Activated T-cell treated with anti-CD3 and anti-CD28 coated beads for 24 hours (primary cell): Measurements from ENCODE around the gene SNIP1.
"Not testable (repeated sequence)": the region's sequence is repeated elsewhere in the genome, so short reads cannot be mapped to it uniquely, and the experiment has no call there.

ENCODE experiments used
- DNase-seq: peaks from one replicate; pipeline ENCODE4 v3.0.0-alpha.2; 2020; ENCODE audit warnings: low read depth

Gene SNIP1

GRCh38 chr1:37513795-37514349, 40.2 kb downstream of the SNIP1 start:
- DNase-seq: peak; percentile 59

- no peak for DNase-seq
These were observed 44.9 kb downstream of the SNIP1 start for GRCh38 chr1:37509181-37509580.

GRCh38 chr1:37506740-37507139, 47.4 kb downstream of the SNIP1 start:
- DNase-seq: no peak

- DNase-seq: not testable (repeated sequence)
These were observed 51.3 kb downstream of the SNIP1 start for GRCh38 chr1:37502791-37503190.

GRCh38 chr1:37502104-37502503, 52.0 kb downstream of the SNIP1 start:
- no peak for DNase-seq

GRCh38 chr1:37501661-37502060, 52.4 kb downstream of the SNIP1 start:
- no peak for DNase-seq

- DNase-seq: no peak
These were observed 55.0 kb downstream of the SNIP1 start for GRCh38 chr1:37498872-37499617.

GRCh38 chr1:37497832-37498231, 56.3 kb downstream of the SNIP1 start:
- no peak for DNase-seq

- no peak for DNase-seq
These were observed 58.2 kb downstream of the SNIP1 start for GRCh38 chr1:37495875-37496274.

GRCh38 chr1:37493336-37494098, 60.6 kb downstream of the SNIP1 start:
- DNase-seq: no peak

GRCh38 chr1:37487619-37487984, 66.5 kb downstream of the SNIP1 start:
- no peak for DNase-seq

GRCh38 chr1:37486680-37487618, 67.1 kb downstream of the SNIP1 start:
- peak; percentile 70 for DNase-seq

- no peak for DNase-seq
These were observed 68.0 kb downstream of the SNIP1 start for GRCh38 chr1:37485902-37486679.
